PC-9 (cell line): ENCODE results near the gene ZNF343. TPM values are rescaled to one million over a fixed set of nuclear protein-coding genes. Genes with fewer than 3 reads are reported as not detected.

Experiments used
- BruUV-seq: library from RNA; stranded (reverse); fragments of 400-500 nt; replicated peaks from 2 replicates; lab custom pipeline; 2021; lab: Mats Ljungman, UMichigan
- CTCF ChIA-PET: fragments of 300-600 bp; sonication (Branson Sonifier 250); formaldehyde crosslinking; loops from one replicate; lab custom pipeline; 2022; ENCODE audit warnings: antibody characterized with exemption; lab: Charles Lee
- POLR2A ChIA-PET: fragments of 300-600 bp; sonication (Branson Sonifier 250); formaldehyde crosslinking; loops from one replicate; lab custom pipeline; 2022; ENCODE audit warnings: antibody characterized with exemption; ENCODE audit not compliant: unreplicated experiment; lab: Charles Lee
- DNase-seq, 2 experiments: peaks; one replicate each; pipeline versions ENCODE4 v3.0.0 to v3.0.0-alpha.2; 2015 to 2022; ENCODE audit warnings: mixed read lengths in 1 of 2
- H2AFZ ChIP-seq: fragments of 200-600 bp; sonication (generic); 2 replicates; pipeline ENCODE4 v1.8.1; 2017; ENCODE audit warnings: antibody characterized with exemption
- H3F3A ChIP-seq: fragments of 200-600 bp; sonication (generic); 2 replicates; pipeline ENCODE4 v1.8.1; 2017; ENCODE audit warnings: antibody characterized with exemption, mild to moderate bottlenecking, low read depth; ENCODE audit not compliant: insufficient read depth
- H3K27ac ChIP-seq: fragments of 200-600 bp; sonication (generic); 2 replicates; pipeline ENCODE4 v1.6.1; 2016; ENCODE audit warnings: mixed run types
- H3K27me3 ChIP-seq: fragments of 200-600 bp; sonication (generic); 2 replicates; pipeline ENCODE4 v1.6.1; 2016; ENCODE audit warnings: low read depth, mixed run types; ENCODE audit not compliant: insufficient read depth
- H3K36me3 ChIP-seq: fragments of 200-600 bp; sonication (generic); 2 replicates; pipeline ENCODE4 v1.6.1; 2016; ENCODE audit warnings: low read depth, mixed run types
- H3K4me1 ChIP-seq: fragments of 200-600 bp; sonication (generic); replicated peaks from 2 replicates; pipeline ENCODE4 v1.6.1; 2016; ENCODE audit warnings: mixed run types; ENCODE audit not compliant: insufficient read depth
- H3K4me2 ChIP-seq: fragments of 200-600 bp; sonication (generic); 2 replicates; pipeline ENCODE4 v1.6.1; 2017; ENCODE audit warnings: mixed run types
- H3K4me3 ChIP-seq: fragments of 200-600 bp; sonication (generic); 2 replicates; pipeline ENCODE4 v1.6.1; 2016; ENCODE audit warnings: mixed run types
- H3K79me2 ChIP-seq: fragments of 200-600 bp; sonication (generic); 2 replicates; pipeline ENCODE4 v1.6.1; 2017; ENCODE audit warnings: low read depth, mixed run types
- H3K9me2 ChIP-seq: fragments of 200-600 bp; sonication (generic); 2 replicates; pipeline ENCODE4 v1.8.1; 2017; ENCODE audit warnings: mild to moderate bottlenecking; ENCODE audit not compliant: insufficient read depth
- H3K9me3 ChIP-seq: fragments of 200-600 bp; sonication (generic); 2 replicates; pipeline ENCODE4 v1.8.1; 2016; ENCODE audit warnings: low read depth; ENCODE audit not compliant: insufficient read depth
- H4K20me1 ChIP-seq: fragments of 200-600 bp; sonication (generic); 2 replicates; pipeline ENCODE4 v1.8.1; 2017; ENCODE audit not compliant: insufficient read depth
- EZH2 ChIP-seq: fragments of 200-600 bp; sonication (generic); IDR thresholded peaks from 2 replicates; pipeline ENCODE4 v1.8.0; 2017; ENCODE audit warnings: antibody characterized with exemption, low read depth
- intact Hi-C: fragments of 100-400 bp; cut with micrococcal nuclease; formaldehyde crosslinking; loops from one replicate; pipeline ENCODE4 v1.10.0; 2022; ENCODE audit not compliant: unreplicated experiment
- total RNA-seq: library from RNA; stranded (reverse); gene quantifications from 2 replicates; pipeline ENCODE4 v1.2.3, GENCODE V29; 2021
- TF ChIP-seq, protein P1 (sequence below): fragments of 200-600 bp; sonication (generic); conservative IDR thresholded peaks from 2 replicates; pipeline ENCODE4 v1.6.1; 2017; ENCODE audit warnings: mixed run types, antibody characterized with exemption, mild to moderate bottlenecking, moderate library complexity

Gene ZNF343
- total RNA-seq, 1 experiment from 2014 or later: 10.0 TPM

DNA sequence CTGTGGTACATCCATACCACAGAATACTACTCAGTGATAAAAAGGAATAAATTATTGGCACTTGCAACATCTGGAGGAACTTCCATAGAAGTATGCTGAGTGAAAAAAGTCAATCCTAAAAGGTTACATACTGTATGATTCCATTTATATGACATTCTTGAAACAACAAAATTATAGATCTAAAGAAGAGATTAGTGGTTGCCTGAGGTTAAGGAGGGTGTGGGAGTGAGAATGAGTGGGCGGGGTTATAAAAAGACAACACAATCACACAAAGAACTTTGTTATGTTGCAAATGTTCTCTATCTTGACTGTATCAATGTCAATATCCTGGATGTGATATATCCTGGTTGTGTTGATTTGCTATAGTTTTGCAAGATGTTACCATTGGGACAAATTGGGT is 59.3 kb downstream of the ZNF343 start:
- Histone ChIP-seq H3K27me3 (peaks cover 11% of the 10 kb centered on the region; the same call in 1 of the 2 replicates), H3K9me3 (peaks cover 3% of the 10 kb centered on the region; the same call in 1 of the 2 replicates), H3F3A (peaks cover 10% of the 10 kb centered on the region; the same call in 1 of the 2 replicates), H4K20me1 (no peaks in the 10 kb centered on the region), H3K79me2 (no peaks in the 10 kb centered on the region), H3K4me2 (no peak overlapping the region), H3K9me2 (no peaks in the 10 kb centered on the region), H3K4me1 (no peaks in the 10 kb centered on the region), H2AFZ (no peak overlapping the region), H3K36me3 (no peaks in the 10 kb centered on the region), H3K27ac (no peak overlapping the region), H3K4me3 (no peak overlapping the region)
- CTCF ChIA-PET: no interaction called here
- POLR2A ChIA-PET: no interaction called here
- no peak for DNase-seq
- BruUV-seq: no TSS peak
- intact Hi-C loops: no loop called here
- TF ChIP-seq EZH2: no peak
- TF ChIP-seq, protein P1, sequence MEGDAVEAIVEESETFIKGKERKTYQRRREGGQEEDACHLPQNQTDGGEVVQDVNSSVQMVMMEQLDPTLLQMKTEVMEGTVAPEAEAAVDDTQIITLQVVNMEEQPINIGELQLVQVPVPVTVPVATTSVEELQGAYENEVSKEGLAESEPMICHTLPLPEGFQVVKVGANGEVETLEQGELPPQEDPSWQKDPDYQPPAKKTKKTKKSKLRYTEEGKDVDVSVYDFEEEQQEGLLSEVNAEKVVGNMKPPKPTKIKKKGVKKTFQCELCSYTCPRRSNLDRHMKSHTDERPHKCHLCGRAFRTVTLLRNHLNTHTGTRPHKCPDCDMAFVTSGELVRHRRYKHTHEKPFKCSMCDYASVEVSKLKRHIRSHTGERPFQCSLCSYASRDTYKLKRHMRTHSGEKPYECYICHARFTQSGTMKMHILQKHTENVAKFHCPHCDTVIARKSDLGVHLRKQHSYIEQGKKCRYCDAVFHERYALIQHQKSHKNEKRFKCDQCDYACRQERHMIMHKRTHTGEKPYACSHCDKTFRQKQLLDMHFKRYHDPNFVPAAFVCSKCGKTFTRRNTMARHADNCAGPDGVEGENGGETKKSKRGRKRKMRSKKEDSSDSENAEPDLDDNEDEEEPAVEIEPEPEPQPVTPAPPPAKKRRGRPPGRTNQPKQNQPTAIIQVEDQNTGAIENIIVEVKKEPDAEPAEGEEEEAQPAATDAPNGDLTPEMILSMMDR: no peak

DNA sequence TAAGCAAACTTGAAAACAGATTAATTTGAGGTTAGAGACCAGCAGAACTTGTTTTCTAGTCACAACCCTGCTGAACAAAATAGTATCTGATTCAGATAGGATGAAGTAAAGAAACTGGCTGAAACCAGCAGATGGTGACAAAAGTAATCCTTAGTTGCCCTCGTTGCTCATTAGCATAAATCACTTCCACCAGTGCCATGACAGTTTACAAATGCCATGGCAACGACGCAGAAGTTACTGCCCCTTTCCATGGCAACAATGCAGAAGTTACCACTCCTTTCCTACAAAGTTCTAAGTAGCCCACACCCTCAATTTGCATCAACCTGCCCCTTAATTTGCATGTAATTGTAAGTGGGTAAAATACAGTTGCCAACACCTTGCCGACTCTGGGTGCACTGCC is 61.9 kb downstream of the ZNF343 start:
- H3K9me2 ChIP-seq: no peaks in the 10 kb centered on the region
- no peak overlapping the region for H3K27ac ChIP-seq
- no peak for TF ChIP-seq EZH2
- TF ChIP-seq, protein P1: no peak
- intact Hi-C loops: no loop called here
- H3K27me3 ChIP-seq: peaks cover 23% of the 10 kb centered on the region; the same call in 1 of the 2 replicates
- no peaks in the 10 kb centered on the region for H3K36me3 ChIP-seq
- no peak overlapping the region for H3K4me3 ChIP-seq
- POLR2A ChIA-PET: interaction anchor here (0.7 kb wide), 1 partner anchor 414 kb away, joined by 3 read pairs; no protein-coding TSS in a partner anchor
- no peaks in the 10 kb centered on the region for H3K4me1 ChIP-seq
- peaks cover 3% of the 10 kb centered on the region; the same call in 1 of the 2 replicates for H3K9me3 ChIP-seq
- DNase-seq: no peak
- no peak overlapping the region for H2AFZ ChIP-seq
- CTCF ChIA-PET: no interaction called here
- no peaks in the 10 kb centered on the region for H3K79me2 ChIP-seq
- no peak overlapping the region for H3K4me2 ChIP-seq
- H3F3A ChIP-seq: peaks cover 10% of the 10 kb centered on the region; the same call in 1 of the 2 replicates
- no TSS peak for BruUV-seq
- no peaks in the 10 kb centered on the region for H4K20me1 ChIP-seq

Other genes starting within 250 kb of the ZNF343 start
- gene TGM3, start 212.9 kb downstream of the ZNF343 start, total RNA-seq: not detected in 2 replicates
- not detected in 2 replicates for gene TGM6, start 128.0 kb downstream of the ZNF343 start, total RNA-seq
- gene SNRPB, start 38.1 kb downstream of the ZNF343 start, total RNA-seq: 310 and 349 TPM in 2 replicates
- gene TMC2, start 27.7 kb upstream of the ZNF343 start, total RNA-seq: not detected in 2 replicates
- 194 and 210 TPM in 2 replicates for gene NOP56, start 143.7 kb upstream of the ZNF343 start, total RNA-seq
- gene IDH3B, start 155.3 kb upstream of the ZNF343 start, total RNA-seq: 130 and 144 TPM in 2 replicates
- gene EBF4, start 183.9 kb upstream of the ZNF343 start, total RNA-seq: 4.9 and 5.1 TPM in 2 replicates